ENCODE data around the gene BLTP3A.
"Not testable (repeated sequence)": the region's sequence is repeated elsewhere in the genome, so short reads cannot be mapped to it uniquely, and the experiment has no call there.

Gene BLTP3A

GRCh38 chr6:34791701-34792604 is at the start of gene BLTP3A:
BLTP3A (plus strand) TSS chr6:34792083; CDS start chr6:34792251, 168 bp downstream.
- no peak for DNase-seq (ENCODE audit: low read depth)

- no peak for DNase-seq (ENCODE audit: low read depth)
Observed at GRCh38 chr6:34742094-34742493, 49.8 kb upstream of the BLTP3A start.

- no peak for DNase-seq (ENCODE audit: low read depth)
Observed at GRCh38 chr6:34743625-34744293, 48.1 kb upstream of the BLTP3A start.

GRCh38 chr6:34744294-34744647 is 47.6 kb upstream of the BLTP3A start:
- not testable (repeated sequence) for DNase-seq (ENCODE audit: low read depth)

- DNase-seq (ENCODE audit: low read depth), result peak; percentile 67
Observed at GRCh38 chr6:34745277-34746103, 46.4 kb upstream of the BLTP3A start.

- DNase-seq (ENCODE audit: low read depth), result no peak
Observed at GRCh38 chr6:34746104-34746846, 45.6 kb upstream of the BLTP3A start.

GRCh38 chr6:34748757-34749156 is 43.1 kb upstream of the BLTP3A start:
- DNase-seq (ENCODE audit: low read depth), result no peak

GRCh38 chr6:34756513-34756856 is 35.4 kb upstream of the BLTP3A start:
- not testable (repeated sequence) for DNase-seq (ENCODE audit: low read depth)

GRCh38 chr6:34757687-34758274 is 34.1 kb upstream of the BLTP3A start:
- no peak for DNase-seq (ENCODE audit: low read depth)

- no peak for DNase-seq (ENCODE audit: low read depth)
Observed at GRCh38 chr6:34760108-34760507, 31.8 kb upstream of the BLTP3A start.

GRCh38 chr6:34761681-34762080 is 30.2 kb upstream of the BLTP3A start:
- not testable (repeated sequence) for DNase-seq (ENCODE audit: low read depth)

- DNase-seq (ENCODE audit: low read depth), result no peak
Observed at GRCh38 chr6:34768148-34768547, 23.7 kb upstream of the BLTP3A start.

GRCh38 chr6:34771727-34772126 is 20.2 kb upstream of the BLTP3A start:
- peak; percentile 65 for DNase-seq (ENCODE audit: low read depth)

- DNase-seq (ENCODE audit: low read depth), result no peak
Observed at GRCh38 chr6:34772940-34773339, 18.9 kb upstream of the BLTP3A start.

GRCh38 chr6:34773916-34774315 is 18.0 kb upstream of the BLTP3A start:
- DNase-seq (ENCODE audit: low read depth), result no peak

GRCh38 chr6:34774967-34775366 is 16.9 kb upstream of the BLTP3A start:
- DNase-seq (ENCODE audit: low read depth), result no peak

- not testable (repeated sequence) for DNase-seq (ENCODE audit: low read depth)
Observed at GRCh38 chr6:34785375-34785774, 6.5 kb upstream of the BLTP3A start.

- DNase-seq (ENCODE audit: low read depth), result not testable (repeated sequence)
Observed at GRCh38 chr6:34787152-34787551, 4.7 kb upstream of the BLTP3A start.

GRCh38 chr6:34788111-34788510 is 3.8 kb upstream of the BLTP3A start:
- DNase-seq (ENCODE audit: low read depth), result no peak

GRCh38 chr6:34791164-34791700 is 651 bp upstream of the BLTP3A start:
- no peak for DNase-seq (ENCODE audit: low read depth)
